ENCODE measurements around the gene EIF4G3.

EIF4G3 gene

DNA sequence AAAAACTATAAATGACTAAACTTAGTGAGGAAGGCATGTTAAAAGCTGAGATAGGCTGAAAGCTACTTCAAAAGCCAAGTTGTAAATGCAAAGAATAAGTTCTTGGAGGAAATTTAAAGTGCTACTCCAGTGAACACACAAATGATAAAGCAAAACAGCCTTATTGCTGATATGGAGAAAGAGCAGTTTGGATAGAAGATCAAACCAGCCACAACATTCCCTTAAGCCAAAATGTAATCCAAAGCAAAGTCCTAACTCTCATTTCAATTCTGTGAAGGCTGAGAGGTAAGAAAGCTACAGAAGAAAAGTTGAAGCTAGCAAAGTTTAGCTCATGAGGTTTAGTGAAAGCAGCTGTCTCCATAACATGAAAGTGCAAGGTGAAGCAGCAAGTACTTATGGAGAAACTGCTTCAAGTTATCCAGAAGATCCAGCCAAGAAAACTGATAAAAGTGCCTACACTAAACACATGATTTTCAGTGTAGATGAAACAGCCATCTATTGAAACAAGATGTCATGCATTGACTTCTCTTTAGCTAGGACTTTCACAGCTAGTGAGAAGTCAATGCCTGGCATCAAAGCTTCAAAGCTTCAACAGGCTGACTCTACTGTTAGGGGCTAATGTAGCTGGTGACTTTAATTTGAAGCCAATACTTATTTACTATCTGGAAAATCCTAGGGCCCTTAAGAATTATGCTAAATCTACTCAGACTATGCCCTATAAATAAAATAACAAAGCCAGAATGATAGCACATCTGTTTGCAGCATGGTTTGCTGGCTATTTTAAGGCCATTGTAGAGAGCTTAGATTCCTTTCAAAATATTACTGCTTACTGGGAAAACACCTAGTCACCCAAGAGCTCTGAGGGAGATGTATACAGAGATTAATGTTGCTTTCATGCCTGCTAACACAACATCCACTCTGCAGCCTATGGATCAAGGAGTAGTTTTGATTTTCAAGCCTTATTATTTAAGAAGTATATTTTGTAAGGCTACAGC lies 188.6 kb downstream of the EIF4G3 start:
- H3K27me3 ChIP-seq (replicated peaks; ENCODE audit: insufficient read depth, low read length), result no peaks in the 10 kb centered on the region
- no peaks in the 10 kb centered on the region for H3K79me2 ChIP-seq (ENCODE audit: low read length)
- no peak overlapping the region for H3K4me2 ChIP-seq (ENCODE audit: low read depth, low read length)
- no peak overlapping the region for H2AFZ ChIP-seq (ENCODE audit: low read length)
- H4K20me1 ChIP-seq (ENCODE audit: insufficient read depth, low read length), result no peaks in the 10 kb centered on the region
- no peaks in the 10 kb centered on the region for H3K9me2 ChIP-seq (replicated peaks; ENCODE audit: insufficient read depth, low read length)
- peaks cover 14% of the 10 kb centered on the region for H3K4me1 ChIP-seq (ENCODE audit: low read length)
- H3K9me3 ChIP-seq (replicated peaks; ENCODE audit: insufficient read depth, low read length), result no peaks in the 10 kb centered on the region
- no peak for TF ChIP-seq EZH2phosphoT487 (IDR thresholded peaks at IDR 0.05; ENCODE audit: low read length)
- TF ChIP-seq, protein P1, sequence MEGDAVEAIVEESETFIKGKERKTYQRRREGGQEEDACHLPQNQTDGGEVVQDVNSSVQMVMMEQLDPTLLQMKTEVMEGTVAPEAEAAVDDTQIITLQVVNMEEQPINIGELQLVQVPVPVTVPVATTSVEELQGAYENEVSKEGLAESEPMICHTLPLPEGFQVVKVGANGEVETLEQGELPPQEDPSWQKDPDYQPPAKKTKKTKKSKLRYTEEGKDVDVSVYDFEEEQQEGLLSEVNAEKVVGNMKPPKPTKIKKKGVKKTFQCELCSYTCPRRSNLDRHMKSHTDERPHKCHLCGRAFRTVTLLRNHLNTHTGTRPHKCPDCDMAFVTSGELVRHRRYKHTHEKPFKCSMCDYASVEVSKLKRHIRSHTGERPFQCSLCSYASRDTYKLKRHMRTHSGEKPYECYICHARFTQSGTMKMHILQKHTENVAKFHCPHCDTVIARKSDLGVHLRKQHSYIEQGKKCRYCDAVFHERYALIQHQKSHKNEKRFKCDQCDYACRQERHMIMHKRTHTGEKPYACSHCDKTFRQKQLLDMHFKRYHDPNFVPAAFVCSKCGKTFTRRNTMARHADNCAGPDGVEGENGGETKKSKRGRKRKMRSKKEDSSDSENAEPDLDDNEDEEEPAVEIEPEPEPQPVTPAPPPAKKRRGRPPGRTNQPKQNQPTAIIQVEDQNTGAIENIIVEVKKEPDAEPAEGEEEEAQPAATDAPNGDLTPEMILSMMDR (IDR thresholded peaks at IDR 0.05; ENCODE audit: low read length), result no peak
- no peaks in the 10 kb centered on the region for H3F3A ChIP-seq (ENCODE audit: insufficient read depth, low read length)
- no peak overlapping the region for H3K27ac ChIP-seq (ENCODE audit: low read length)
- no peak overlapping the region for H3K4me3 ChIP-seq (ENCODE audit: low read length)
- no peak overlapping the region for H3K9ac ChIP-seq (ENCODE audit: low read length)
- H3K36me3 ChIP-seq (replicated peaks; ENCODE audit: insufficient read depth, low read length), result no peaks in the 10 kb centered on the region
- no peak for DNase-seq

DNA sequence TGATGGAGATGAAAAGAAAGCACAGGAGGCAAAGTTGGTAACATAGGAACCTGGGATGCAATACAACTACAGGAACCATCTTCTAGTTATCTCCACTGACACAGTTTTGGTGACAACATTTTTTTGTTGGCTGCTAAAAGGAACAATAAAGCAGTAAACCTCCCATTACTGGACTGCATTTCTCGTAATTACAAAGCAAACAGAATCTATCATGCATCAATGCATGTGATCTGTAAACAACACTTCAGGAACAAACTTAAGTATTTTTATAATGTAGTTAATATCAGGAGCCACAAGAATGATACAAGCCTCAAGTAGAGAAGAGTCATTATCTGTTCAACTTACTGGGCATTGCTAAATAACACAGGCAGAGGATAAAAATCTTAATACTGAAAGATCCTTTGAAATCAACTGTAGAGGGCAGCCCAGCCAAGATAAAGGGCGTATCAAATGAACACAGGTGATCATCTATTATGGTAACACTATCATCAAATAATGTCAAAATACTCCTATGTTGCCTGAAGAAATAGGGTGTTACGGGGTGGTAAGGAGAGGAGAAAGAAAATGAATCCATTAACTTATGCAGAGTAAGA lies 193.3 kb downstream of the EIF4G3 start:
- no peak overlapping the region for H3K9ac ChIP-seq (ENCODE audit: low read length)
- no peak overlapping the region for H2AFZ ChIP-seq (ENCODE audit: low read length)
- 0 out of 2 replicates have a peak, but pooled peaks cover 3% of the 10 kb centered on the region for H3F3A ChIP-seq (ENCODE audit: insufficient read depth, low read length)
- DNase-seq, result no peak
- no peaks in the 10 kb centered on the region for H3K27me3 ChIP-seq (replicated peaks; ENCODE audit: insufficient read depth, low read length)
- no peaks in the 10 kb centered on the region for H3K36me3 ChIP-seq (replicated peaks; ENCODE audit: insufficient read depth, low read length)
- H3K9me3 ChIP-seq (replicated peaks; ENCODE audit: insufficient read depth, low read length), result no peaks in the 10 kb centered on the region
- H4K20me1 ChIP-seq (ENCODE audit: insufficient read depth, low read length), result no peaks in the 10 kb centered on the region
- H3K4me2 ChIP-seq (ENCODE audit: low read depth, low read length), result no peak overlapping the region
- no peaks in the 10 kb centered on the region for H3K9me2 ChIP-seq (replicated peaks; ENCODE audit: insufficient read depth, low read length)
- H3K79me2 ChIP-seq (ENCODE audit: low read length), result no peaks in the 10 kb centered on the region
- H3K4me1 ChIP-seq (ENCODE audit: low read length), result no peaks in the 10 kb centered on the region
- H3K27ac ChIP-seq (ENCODE audit: low read length), result no peak overlapping the region
- no peak overlapping the region for H3K4me3 ChIP-seq (ENCODE audit: low read length)
- no peak for TF ChIP-seq EZH2phosphoT487 (IDR thresholded peaks at IDR 0.05; ENCODE audit: low read length)

DNA sequence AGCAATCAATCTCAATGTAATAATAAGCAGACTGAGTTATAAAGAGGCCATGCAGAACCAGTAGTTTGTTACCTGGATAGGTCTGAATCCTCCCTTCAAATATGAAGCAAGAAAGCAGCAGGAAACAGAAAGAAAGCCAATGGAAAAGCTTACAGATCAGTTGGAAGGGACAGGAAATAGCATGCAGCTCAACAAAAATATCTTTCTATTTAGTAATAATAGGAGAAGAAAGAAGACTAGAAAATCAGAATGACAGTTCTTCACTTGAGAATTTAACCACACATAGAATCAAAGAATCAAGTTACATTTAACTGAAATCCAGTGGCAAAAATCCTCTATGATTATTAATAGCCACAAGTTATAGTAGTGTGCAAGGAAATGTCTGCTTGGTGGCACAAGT lies 194.4 kb downstream of the EIF4G3 start:
- Histone ChIP-seq H3K9me3 (replicated peaks; ENCODE audit: insufficient read depth, low read length) (no peaks in the 10 kb centered on the region), H2AFZ (ENCODE audit: low read length) (no peak overlapping the region), H3K4me2 (ENCODE audit: low read depth, low read length) (no peak overlapping the region), H3K9me2 (replicated peaks; ENCODE audit: insufficient read depth, low read length) (no peaks in the 10 kb centered on the region), H3K36me3 (replicated peaks; ENCODE audit: insufficient read depth, low read length) (no peaks in the 10 kb centered on the region), H3K4me1 (ENCODE audit: low read length) (no peaks in the 10 kb centered on the region), H3K27ac (ENCODE audit: low read length) (no peak overlapping the region), H3K27me3 (replicated peaks; ENCODE audit: insufficient read depth, low read length) (no peaks in the 10 kb centered on the region), H3F3A (ENCODE audit: insufficient read depth, low read length) (0 out of 2 replicates have a peak, but pooled peaks cover 3% of the 10 kb centered on the region), H3K4me3 (ENCODE audit: low read length) (no peak overlapping the region), H3K9ac (ENCODE audit: low read length) (no peak overlapping the region), H3K79me2 (ENCODE audit: low read length) (no peaks in the 10 kb centered on the region), H4K20me1 (ENCODE audit: insufficient read depth, low read length) (no peaks in the 10 kb centered on the region)
- no peak for DNase-seq
- no peak for TF ChIP-seq EZH2phosphoT487 (IDR thresholded peaks at IDR 0.05; ENCODE audit: low read length)
- TF ChIP-seq, protein P1 (IDR thresholded peaks at IDR 0.05; ENCODE audit: low read length), result no peak
- no peak for TF ChIP-seq EZH2 (optimal IDR thresholded peaks at IDR 0.05; ENCODE audit: low read depth, low read length)
